ENCODE results near the gene BUB1B. TPM values are rescaled to one million over a fixed set of nuclear protein-coding genes. Genes with fewer than 3 reads are reported as not detected.
"Not testable (repeated sequence)": the region's sequence is repeated elsewhere in the genome, so short reads cannot be mapped to it uniquely, and the experiment has no call there.

BUB1B gene
- total RNA-seq, 1 donor from 2014 or later = 0.85 TPM

DNA sequence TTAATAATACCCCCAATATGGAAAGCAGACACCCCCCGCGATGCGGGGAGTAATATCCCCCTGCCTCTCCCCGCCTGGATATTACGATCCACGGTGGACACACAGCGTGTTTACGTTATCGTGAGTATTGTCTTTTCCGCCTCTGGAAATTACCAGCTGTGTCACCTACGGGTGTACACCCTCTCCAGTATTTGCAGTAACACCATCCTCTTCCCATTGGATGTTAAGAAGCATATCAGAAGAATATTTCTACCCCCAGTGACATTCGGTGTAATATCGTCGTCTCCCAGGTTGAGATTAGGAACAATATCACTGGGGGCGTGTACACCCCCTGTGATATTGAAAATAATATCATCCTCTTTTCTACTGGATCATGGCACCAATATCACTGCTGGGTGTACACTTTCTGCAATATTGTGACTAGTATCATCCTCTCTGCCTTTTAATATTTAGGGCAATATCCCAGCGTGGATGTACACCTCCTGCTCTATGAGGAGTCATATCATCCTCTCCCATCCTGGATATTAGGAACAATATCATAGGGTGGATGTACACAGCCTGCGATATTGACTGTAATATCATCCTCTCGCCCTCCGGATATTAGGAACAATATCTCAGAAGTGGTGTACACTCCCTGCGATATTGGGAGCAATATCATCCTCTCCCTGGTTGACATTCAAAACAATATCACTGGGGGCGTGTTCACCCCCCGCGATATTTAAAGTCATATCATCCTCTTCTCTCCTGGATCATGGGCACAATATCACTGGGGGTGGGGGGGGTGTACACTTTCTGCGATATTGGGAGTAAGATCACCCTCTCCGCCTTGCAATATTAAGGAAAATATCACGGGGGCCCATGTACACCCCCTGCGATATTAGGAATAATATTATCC, 31.9 kb upstream of the BUB1B start:
- TF ChIP-seq, protein P1, sequence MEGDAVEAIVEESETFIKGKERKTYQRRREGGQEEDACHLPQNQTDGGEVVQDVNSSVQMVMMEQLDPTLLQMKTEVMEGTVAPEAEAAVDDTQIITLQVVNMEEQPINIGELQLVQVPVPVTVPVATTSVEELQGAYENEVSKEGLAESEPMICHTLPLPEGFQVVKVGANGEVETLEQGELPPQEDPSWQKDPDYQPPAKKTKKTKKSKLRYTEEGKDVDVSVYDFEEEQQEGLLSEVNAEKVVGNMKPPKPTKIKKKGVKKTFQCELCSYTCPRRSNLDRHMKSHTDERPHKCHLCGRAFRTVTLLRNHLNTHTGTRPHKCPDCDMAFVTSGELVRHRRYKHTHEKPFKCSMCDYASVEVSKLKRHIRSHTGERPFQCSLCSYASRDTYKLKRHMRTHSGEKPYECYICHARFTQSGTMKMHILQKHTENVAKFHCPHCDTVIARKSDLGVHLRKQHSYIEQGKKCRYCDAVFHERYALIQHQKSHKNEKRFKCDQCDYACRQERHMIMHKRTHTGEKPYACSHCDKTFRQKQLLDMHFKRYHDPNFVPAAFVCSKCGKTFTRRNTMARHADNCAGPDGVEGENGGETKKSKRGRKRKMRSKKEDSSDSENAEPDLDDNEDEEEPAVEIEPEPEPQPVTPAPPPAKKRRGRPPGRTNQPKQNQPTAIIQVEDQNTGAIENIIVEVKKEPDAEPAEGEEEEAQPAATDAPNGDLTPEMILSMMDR (IDR thresholded peaks at IDR 0.05; ENCODE audit: borderline replicate concordance) = no peak
- Histone ChIP-seq H3K4me1 (no peaks in the 10 kb centered on the region), H3K9me3 (replicated peaks) (no peaks in the 10 kb centered on the region), H3K27me3 (ENCODE audit: low read depth) (peaks cover 37% of the 10 kb centered on the region), H3K27ac (replicated peaks) (no peak overlapping the region), H3K36me3 (no peaks in the 10 kb centered on the region), H3K4me3 (no peak overlapping the region)
- no peak for DNase-seq
- intact Hi-C loops (cut with micrococcal nuclease) = no loop called here

DNA sequence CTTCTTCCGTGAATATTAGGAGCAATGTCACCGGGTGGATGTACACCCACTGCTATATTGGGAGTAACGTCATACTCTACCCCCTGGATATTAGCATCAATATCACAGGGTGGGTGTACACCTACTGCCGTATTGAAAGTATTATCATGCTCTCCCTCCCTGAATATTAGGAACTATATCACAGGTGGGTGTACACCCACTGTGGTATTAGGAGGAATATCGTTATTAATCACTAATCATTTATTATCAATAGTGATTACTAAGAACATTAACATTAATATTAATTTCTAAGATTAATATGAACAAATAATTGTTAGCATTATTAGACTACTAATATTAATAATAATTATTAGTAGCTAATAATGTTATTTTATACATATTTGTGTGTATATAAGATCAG, 30.8 kb upstream of the BUB1B start:
- no peaks in the 10 kb centered on the region for H3K36me3 ChIP-seq
- intact Hi-C loops (cut with micrococcal nuclease) = no loop called here
- peaks cover 37% of the 10 kb centered on the region for H3K27me3 ChIP-seq (ENCODE audit: low read depth)
- H3K4me3 ChIP-seq = no peak overlapping the region
- DNase-seq = no peak
- no peaks in the 10 kb centered on the region for H3K9me3 ChIP-seq (replicated peaks)
- no peak overlapping the region for H3K27ac ChIP-seq (replicated peaks)
- no peaks in the 10 kb centered on the region for H3K4me1 ChIP-seq
- TF ChIP-seq, protein P1 (IDR thresholded peaks at IDR 0.05; ENCODE audit: borderline replicate concordance) = no peak

DNA sequence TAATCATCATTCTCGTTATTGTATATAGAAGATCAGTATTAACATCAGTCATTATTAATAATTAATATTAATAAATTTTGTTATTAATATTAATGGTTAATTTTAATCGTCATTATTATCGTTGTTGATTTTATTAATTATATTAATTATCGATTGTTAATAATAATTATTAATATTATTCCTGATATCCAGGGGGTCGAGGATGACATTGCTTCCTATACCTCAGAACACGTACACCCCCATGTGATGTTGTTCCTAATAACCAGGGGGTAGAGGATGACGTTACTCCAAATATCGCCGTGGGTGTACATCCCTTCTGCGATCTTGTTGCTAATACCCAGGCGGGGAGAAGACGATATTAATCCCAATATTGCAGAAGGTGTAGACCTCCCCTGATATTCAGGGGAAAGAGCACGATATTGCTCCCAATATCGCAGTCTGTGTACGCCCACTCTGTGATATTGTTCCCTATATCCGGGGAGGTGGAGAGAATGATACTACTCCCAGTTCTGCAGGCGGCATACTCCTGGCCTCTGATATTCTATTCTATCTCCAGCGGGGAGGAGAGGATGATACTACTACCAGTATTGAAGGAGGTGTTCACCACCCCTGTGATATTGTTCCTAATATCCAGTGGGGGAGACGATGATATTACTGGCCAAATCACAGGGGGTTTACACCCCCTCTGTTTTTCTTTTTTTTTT, 29.9 kb upstream of the BUB1B start:
- TF ChIP-seq, protein P1 (IDR thresholded peaks at IDR 0.05; ENCODE audit: borderline replicate concordance) = no peak
- intact Hi-C loops (cut with micrococcal nuclease) = no loop called here
- Histone ChIP-seq H3K36me3 (no peaks in the 10 kb centered on the region), H3K9me3 (replicated peaks) (no peaks in the 10 kb centered on the region), H3K4me3 (no peak overlapping the region), H3K27ac (replicated peaks) (no peak overlapping the region), H3K27me3 (ENCODE audit: low read depth) (peaks cover 37% of the 10 kb centered on the region), H3K4me1 (no peaks in the 10 kb centered on the region)
- no peak for DNase-seq

DNA sequence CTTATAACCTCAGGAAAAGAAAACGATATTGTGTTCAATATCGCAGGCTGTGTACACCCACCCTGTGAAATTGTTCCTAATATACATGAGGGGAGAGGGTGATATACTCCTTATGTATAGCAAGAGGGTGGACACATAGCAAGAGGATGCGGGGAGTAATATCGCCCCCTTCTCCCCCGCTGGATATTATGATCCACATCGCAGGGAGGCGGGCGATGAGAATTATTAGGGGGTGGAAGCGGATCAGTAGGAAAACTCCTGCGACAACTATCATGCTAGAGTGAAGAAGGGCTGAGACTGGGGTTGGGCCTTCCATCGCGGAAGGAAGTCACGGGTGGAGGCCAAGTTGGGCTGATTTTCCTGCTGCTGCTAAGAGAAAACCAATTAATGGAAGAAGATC, 27.3 kb upstream of the BUB1B start:
- Histone ChIP-seq H3K27me3 (ENCODE audit: low read depth) (peaks cover 23% of the 10 kb centered on the region), H3K4me1 (no peaks in the 10 kb centered on the region), H3K9me3 (replicated peaks) (no peaks in the 10 kb centered on the region), H3K36me3 (no peaks in the 10 kb centered on the region), H3K4me3 (no peak overlapping the region), H3K27ac (replicated peaks) (no peak overlapping the region)
- TF ChIP-seq, protein P1 (IDR thresholded peaks at IDR 0.05; ENCODE audit: borderline replicate concordance) = no peak
- intact Hi-C loops (cut with micrococcal nuclease) = no loop called here
- DNase-seq = no peak

DNA sequence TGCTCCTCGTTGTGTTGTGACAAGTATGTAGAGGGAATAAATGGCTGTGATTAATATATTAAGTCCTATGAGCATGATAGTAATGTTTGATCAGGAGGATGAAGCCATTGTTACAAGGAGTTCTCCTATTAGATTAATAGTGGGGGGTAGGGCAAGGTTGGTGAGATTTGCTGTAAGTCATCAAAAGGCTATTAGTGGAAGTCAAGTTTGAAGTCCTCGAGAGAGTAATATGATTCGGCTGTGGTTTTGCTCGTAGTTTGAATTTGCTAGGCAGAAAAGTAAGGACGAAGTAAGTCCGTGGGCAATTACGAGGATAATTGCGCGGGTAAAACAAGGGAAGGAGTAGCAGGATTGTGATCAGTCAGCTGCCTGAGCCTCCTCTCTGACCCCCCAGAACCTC, 26.0 kb upstream of the BUB1B start:
- Histone ChIP-seq H3K36me3 (no peaks in the 10 kb centered on the region), H3K4me1 (no peaks in the 10 kb centered on the region), H3K27ac (replicated peaks) (no peak overlapping the region), H3K9me3 (replicated peaks) (no peaks in the 10 kb centered on the region), H3K27me3 (ENCODE audit: low read depth) (peaks cover 12% of the 10 kb centered on the region), H3K4me3 (no peak overlapping the region)
- intact Hi-C loops (cut with micrococcal nuclease) = no loop called here
- TF ChIP-seq, protein P1 (IDR thresholded peaks at IDR 0.05; ENCODE audit: borderline replicate concordance) = no peak
- no peak for DNase-seq

DNA sequence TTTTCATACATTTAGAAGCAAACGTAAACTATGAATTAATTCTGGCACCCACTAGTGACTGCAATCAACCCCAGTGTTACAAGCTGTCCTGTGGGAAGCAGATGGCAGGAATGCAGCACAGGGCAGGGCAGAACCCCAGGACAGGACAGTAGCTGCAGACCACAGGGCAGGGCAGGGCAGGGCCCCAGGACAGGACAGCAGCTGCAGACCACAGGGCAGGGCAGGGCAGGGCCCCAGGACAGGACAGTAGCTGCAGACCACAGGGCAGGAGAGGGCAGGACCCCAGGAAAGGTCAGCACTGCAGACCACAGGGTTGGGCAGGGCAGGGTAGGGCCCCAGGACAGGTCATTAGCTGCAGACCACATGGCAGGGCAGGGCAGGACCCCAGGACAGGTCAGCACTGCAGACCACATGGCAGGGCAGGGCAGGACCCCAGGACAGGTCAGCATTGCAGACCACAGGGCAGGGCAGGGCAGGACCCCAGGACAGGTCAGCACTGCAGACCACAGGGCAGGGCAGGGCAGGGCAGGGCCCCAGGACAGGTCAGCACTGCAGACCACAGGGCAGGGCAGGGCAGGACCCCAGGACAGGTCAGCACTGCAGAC, 24.9 kb upstream of the BUB1B start:
- DNase-seq; H3K9me3 ChIP-seq (replicated peaks); H3K4me3 ChIP-seq; H3K27me3 ChIP-seq (ENCODE audit: low read depth); intact Hi-C loops (cut with micrococcal nuclease); H3K4me1 ChIP-seq; H3K36me3 ChIP-seq; H3K27ac ChIP-seq (replicated peaks): not testable (repeated sequence)

Measured in left ventricle myocardium inferior (tissue), 1 donor.